ENCODE data around the gene ANKRD34B. TPM values are rescaled to one million over a fixed set of nuclear protein-coding genes. Genes with fewer than 3 reads are reported as not detected.

Gene ANKRD34B
- 0.03 to 0.09 TPM (median 0.05 TPM) in 4 of 5 replicates, not detected in the other for total RNA-seq (2022; extraction: Qiagen RNA extraction; ENCODE audit: low read depth)

GRCh38 chr5:80569961-80570786 lies at the start of gene ANKRD34B:
Gene ANKRD34B (minus strand): TSS chr5:80570280. CDS start chr5:80560019, 10,261 bp downstream.

Other genes starting within 250 kb of the ANKRD34B start
- 13.4 to 19.8 TPM (median 14.9 TPM) in 5 replicates for gene ZFYVE16, start 162.2 kb downstream of the ANKRD34B start, total RNA-seq (2022; extraction: Qiagen RNA extraction; ENCODE audit: low read depth)
- gene FAM151B, start 82.2 kb downstream of the ANKRD34B start, total RNA-seq (2022; extraction: Qiagen RNA extraction; ENCODE audit: low read depth) = 1.3 to 2.2 TPM (median 1.9 TPM) in 5 replicates
- 6.3 to 10.2 TPM (median 8.3 TPM) in 5 replicates for gene MSH3, start 84.4 kb upstream of the ANKRD34B start, total RNA-seq (2022; extraction: Qiagen RNA extraction; ENCODE audit: low read depth)
- 50.4 to 68.1 TPM (median 58.5 TPM) in 5 replicates for gene DHFR, start 84.7 kb upstream of the ANKRD34B start, total RNA-seq (2022; extraction: Qiagen RNA extraction; ENCODE audit: low read depth)